Lower leg skin (tissue), 3 donors: ENCODE data around the gene DCLRE1B.

ENCODE experiments used
- CTCF ChIP-seq, 3 donors: fragments of 450-650 bp; IDR thresholded peaks; one replicate each; pipeline ENCODE4 v1.5.1; 2016; ENCODE audit warnings: antibody characterized with exemption in 3 of 3, mild to moderate bottlenecking in 3 of 3, moderate library complexity in 2 of 3
- POLR2A ChIP-seq, 2 donors: fragments of 450-650 bp; IDR thresholded peaks; one replicate each; pipeline ENCODE4 v1.6.1; 2016 to 2017; ENCODE audit warnings: antibody characterized with exemption in 2 of 2, mild to moderate bottlenecking in 1 of 2, moderate library complexity in 1 of 2

- TF ChIP-seq CTCF (IDR thresholded peaks at IDR 0.05) (no peak), POLR2A (IDR thresholded peaks at IDR 0.05) (no peak)
Measured at GRCh38 chr1:113929750-113930498, 24.8 kb downstream of the DCLRE1B start.
